HG03196 (cell line): ENCODE data around the gene CTLA4.

Experiments used
- ATAC-seq: cut with Tn5 transposase; IDR thresholded peaks from one replicate; pipeline ENCODE4 v1.9.1; 2021; ENCODE audit not compliant: unreplicated experiment

CTLA4 gene

DNA sequence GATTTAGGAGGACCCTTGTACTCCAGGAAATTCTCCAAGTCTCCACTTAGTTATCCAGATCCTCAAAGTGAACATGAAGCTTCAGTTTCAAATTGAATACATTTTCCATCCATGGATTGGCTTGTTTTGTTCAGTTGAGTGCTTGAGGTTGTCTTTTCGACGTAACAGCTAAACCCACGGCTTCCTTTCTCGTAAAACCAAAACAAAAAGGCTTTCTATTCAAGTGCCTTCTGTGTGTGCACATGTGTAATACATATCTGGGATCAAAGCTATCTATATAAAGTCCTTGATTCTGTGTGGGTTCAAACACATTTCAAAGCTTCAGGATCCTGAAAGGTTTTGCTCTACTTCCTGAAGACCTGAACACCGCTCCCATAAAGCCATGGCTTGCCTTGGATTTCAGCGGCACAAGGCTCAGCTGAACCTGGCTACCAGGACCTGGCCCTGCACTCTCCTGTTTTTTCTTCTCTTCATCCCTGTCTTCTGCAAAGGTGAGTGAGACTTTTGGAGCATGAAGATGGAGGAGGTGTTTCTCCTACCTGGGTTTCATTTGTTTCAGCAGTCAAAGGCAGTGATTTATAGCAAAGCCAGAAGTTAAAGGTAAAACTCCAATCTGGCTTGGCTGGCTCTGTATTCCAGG, at the start of gene CTLA4:
TSS of gene CTLA4 (plus strand) at position 211 of the 640 bp plus-strand sequence. CDS start at position 383, 172 bp downstream.
- no peak for ATAC-seq

DNA sequence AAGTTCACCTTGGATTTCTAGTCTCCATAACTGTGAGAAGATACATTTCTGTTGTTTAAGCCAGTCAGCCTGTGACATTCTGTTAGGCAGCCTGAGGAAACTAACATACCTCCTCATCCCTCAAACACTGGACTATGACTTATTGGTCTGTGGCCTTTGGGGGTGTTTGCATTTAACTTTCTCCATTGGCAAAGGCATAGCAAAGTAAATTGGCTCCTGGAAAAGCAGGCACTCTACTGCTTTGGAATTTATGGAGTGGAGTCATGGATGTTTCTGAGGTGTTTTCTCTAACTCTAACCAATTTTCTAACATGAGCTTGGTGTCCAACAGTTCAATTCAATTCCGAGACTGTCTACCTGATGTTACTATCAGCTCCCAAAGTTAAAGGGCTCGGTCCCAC, 48.9 kb upstream of the CTLA4 start:
- ATAC-seq = no peak

DNA sequence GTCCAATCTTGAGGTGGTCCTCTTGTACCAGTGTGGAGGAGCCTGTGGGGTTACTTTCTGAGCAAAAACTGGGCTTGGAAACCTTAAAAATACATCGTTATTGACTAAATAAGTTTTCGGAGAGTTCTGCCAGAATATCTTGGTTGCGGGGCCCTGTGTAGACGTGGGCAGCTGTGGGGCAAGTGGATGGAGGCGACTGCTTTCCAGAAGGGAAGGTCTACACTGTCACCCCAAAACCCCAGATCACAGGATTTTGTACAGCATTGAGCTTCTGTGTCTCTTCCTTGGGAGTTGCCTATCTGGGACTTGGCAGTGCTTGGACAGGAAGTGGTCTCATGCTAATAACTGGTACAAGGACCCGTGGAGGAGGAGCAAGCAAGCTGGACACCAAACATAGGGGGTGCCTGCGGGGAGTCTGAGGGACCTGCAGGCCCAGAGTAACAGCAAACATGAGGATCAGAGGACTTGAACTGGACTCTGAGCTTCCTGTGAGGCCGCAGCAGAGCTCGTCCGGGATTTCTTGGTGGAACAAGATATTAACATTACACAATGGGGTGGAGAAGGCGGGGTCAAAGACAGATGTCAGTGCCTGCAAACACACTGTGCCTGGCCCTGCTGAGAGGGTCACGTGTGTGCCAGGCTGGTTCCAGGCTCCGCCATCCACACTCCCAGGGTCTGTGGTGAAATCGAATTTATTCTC, 48.0 kb upstream of the CTLA4 start:
- ATAC-seq = no peak

DNA sequence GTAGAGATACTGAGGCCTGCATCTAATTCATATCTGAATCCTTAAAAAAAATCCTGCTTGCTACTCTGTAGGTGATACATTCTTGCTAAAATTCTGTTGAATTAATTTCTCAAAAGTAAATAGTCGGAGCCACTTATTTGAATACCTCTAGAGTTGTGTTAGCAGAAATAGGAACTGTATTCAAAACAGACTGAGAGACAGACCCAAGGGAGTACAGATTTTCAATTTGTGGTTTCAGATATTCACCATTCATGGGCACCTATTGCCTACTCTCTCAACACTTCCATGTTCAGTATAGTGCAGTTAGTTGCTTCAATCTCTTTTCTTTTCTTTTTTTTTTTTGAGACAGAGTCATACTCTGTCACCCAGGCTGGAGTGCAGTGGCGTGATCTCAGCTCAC, 46.6 kb upstream of the CTLA4 start:
- peak; percentile 92 for ATAC-seq

DNA sequence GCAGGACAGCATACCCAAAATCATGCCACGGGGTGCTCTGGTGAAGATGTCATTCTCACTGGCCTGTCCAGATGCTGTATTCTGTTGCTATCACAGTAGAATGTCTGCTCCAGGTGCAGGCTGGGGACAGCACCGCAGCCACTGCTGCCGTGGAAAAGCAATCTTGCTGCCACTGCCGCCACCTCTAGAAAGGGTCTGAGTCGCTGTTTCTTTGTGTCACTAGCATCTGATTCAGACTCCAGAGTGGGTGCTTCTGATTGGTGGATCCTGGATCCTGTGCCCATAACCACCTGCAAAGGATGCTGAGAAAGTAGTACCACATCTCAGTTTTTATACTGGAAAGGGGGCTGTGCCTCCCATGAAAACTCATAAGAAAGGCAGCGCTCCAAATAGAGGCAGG, 45.3 kb upstream of the CTLA4 start:
- ATAC-seq = no peak

DNA sequence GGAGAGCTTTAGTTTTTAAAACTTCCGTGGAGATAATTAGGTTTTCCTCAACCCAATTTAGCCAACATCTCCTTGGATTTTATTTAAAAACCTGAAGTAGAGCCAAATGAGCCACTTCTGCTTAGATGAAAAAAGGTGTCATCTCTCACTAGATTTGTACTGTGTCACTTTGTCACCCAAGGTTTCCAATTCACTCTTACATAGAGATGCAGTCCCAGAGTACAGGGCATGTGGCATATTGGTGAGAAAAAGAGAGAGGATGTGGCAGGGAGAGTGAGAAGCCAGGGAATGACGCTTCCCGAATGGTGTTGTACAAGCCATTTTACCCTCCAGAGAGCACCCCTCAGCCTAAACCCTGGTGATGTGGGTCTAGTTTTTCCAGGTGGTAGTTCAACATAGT, 44.4 kb upstream of the CTLA4 start:
- ATAC-seq = no peak

DNA sequence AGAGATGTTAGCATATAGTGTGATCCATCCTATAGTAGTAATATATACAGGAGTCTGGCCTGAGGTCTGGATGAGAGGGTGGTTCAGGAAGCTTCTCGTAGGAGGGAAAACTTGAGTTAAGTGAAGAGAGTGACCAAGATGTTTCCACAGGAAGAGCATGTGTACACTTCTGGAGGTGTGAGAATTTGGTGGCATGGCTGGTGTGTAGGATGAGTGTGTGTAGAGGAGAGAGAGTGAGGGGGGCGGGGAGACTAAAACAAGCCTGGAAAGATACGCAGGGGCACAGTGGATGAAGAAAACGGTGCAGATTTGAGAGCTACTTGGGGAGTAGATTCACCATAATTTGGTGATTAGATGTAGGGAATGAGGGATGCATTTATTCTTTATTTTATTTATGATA, 43.5 kb upstream of the CTLA4 start:
- no peak for ATAC-seq

DNA sequence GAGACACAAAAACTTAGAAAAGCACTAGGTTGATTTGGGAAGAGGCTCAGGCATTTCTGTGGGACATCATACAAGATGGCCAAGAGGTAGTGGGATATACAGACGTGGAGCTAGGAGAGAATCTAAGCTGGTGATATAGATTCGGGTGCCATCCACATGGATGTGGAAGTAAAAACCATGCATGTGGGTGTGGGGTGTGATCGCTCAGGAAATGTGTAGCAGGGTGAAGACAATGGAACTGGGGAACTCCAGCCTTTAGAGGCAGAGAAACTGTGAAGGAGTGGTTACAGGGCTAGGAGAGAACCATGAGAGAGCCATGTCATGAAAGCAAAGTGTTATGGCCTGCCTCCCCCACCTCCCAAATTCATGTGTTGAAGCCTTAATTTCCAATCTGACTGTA, 43.0 kb upstream of the CTLA4 start:
- no peak for ATAC-seq

DNA sequence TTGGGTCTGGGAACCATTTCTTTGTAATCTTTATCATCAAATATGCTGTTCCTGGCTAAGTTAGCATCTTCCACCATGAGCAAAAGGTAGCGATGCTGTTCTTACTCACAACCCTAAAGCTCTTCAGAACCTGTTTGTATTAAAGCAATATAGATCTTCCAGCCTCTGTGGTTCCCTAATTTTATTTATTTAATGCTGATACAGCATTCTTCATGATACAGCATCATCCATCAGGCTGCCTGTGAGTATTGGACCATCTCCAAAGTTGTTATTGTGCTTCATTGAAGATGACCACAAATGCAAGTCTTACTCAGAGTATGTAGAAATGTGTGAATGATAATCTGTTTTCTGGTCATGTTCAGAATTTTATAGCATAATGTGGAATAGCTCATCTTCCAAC, 40.9 kb upstream of the CTLA4 start:
- ATAC-seq = no peak

DNA sequence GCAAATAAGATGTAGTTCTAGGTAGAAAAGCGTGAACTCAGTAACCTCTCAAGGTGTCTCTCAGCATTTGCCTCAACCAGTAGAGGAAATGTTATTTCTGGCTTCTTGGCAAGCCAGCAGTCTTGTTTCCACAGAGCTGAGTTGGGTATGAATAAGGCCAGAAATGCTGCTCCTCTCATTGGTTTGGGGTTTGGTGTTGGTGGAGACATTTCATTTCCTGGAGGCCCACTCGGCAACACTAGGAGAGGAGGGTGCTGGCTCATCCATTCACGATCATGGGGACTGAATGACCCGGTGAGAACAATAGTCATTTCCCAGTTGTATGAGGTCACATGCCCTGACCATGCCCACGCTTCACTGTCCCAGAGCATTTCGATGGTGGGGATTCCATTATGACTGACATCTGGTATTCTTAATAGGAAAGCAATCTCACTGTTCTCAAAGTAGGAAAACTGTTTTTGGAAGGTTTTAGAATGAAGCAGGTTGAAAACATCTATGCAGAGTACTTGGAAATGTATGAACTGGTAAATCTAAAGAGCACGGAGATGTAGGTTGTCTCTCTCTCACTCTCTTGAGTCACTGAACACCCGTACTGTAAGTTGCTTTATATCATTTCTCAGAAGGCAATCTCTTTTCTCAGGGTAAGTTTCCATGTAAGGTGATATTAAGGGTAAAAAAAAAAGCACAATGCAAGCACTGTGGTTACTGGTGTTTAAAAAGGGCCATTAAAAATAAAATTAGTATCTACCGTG, 37.1 kb upstream of the CTLA4 start:
- ATAC-seq = no peak

DNA sequence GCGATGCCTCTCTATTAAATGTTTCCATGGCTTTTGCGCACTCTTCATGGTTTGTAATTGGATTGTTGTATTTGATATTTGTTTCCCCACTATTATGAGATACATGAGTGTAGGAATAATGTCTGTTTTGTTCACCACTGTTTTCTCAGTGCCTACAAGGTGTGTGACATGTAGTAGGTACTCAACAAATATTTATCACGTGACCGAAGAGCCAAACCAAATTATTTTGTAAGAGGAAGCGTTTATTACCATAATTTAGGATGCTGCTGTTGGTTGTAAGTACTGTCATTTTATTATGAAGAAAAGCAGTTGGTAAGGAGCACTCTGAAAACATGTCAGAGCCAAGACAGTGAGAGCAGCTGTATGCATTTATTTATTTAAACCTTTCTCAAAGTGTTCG, 32.2 kb upstream of the CTLA4 start:
- ATAC-seq = no peak

DNA sequence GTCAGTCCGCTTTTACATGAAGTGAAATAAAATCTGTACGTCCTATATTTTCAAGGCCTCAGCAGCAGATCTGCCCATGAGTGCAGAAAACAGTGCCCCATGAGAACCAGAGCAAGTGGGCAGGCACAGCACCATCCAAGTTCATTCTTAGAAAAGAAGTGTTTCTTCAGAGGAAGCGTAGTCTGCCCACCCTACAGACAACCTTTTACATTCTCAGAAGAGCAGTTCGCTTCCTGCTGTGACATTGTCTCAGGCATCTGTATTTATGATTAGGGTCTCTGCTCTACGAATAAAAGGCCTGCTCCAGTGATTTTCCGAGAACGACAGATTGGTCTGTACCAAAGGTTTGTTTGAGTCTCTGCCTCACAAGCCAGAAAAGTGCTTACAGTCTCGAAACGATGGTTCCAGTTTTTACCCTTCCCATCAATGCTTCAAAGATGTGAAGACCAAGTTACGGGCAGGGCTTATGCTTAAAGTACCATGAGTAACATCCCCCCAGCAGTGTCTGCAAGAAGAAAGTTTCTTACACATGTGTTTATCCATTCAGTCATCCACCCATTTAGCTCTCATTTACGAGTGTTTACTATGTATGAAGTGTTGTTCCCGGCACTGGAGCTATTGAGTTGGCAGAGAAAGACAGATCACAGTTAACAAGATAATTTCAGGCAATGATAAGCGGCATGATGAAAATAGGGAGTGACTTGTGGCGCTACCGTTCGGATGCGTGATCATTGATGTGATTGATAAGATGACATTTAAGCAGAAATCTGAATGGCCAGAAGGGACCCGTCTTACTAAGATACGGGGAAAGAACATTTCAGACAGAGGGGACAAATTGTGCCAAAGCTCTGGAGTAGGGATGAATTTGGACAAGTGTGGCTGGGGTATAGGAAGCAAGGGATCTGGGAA, 31.4 kb upstream of the CTLA4 start:
- no peak for ATAC-seq

DNA sequence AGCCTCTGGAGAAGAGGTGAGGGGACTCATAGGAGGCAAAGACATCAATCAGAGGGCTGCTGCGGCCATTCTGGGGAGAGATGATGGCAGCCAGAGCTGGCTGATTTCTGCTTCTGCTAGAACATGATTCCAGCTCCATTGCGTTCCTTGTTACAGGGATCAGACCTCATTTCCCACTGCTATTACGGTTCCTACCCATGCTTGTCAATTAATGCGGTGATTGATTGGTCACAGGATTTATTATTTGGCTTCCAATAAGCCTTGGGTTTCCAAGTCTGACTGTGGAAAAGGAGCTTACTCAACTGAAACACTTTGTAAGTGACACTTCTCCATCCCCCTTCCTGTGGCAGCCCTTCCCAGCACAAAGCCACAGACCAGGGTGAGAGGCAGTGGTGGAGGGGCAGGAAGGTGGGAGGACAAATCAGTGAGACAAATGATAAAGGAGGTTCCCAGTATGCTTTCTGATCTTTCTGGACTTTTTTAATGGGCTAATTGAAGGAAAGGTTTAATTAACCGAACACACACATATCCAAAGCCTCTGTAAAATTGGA, 26.8 kb upstream of the CTLA4 start:
- no peak for ATAC-seq

DNA sequence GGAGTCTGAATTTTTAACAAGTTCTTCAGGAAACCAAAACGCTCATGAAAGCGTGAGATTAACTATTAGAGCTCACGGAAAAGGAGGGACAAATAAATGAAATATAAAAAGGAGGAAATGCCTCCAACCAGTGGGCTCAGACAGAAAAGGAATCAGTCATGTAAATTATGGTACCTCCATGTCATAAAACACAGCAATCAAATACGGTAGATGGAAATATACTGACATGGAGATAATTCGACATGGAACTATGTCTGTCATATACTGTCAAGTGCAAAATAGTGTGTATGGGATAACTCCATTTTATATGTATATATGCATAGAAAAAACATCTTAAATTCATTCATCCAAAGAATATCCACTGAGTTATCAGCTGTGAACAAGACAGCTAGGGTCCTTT, 25.9 kb upstream of the CTLA4 start:
- ATAC-seq = no peak

DNA sequence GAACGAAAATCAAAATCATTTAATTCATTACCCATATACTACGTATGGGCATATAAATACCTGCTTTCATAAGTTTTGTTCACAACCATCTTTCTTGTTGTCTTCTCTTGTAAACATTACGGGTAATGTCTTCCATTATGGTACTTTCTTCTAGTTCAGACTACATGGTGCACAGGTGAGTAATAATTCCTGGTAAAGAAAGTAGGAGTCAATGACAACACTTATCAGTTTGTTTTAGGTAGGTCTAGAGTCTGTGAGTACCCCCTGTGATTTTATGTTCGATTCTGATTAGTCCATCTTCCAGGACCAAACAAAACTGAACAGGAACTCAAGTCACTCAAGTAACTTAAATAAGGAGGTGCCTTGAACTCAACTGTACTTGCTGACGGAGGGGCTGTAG, 25.2 kb upstream of the CTLA4 start:
- no peak for ATAC-seq

DNA sequence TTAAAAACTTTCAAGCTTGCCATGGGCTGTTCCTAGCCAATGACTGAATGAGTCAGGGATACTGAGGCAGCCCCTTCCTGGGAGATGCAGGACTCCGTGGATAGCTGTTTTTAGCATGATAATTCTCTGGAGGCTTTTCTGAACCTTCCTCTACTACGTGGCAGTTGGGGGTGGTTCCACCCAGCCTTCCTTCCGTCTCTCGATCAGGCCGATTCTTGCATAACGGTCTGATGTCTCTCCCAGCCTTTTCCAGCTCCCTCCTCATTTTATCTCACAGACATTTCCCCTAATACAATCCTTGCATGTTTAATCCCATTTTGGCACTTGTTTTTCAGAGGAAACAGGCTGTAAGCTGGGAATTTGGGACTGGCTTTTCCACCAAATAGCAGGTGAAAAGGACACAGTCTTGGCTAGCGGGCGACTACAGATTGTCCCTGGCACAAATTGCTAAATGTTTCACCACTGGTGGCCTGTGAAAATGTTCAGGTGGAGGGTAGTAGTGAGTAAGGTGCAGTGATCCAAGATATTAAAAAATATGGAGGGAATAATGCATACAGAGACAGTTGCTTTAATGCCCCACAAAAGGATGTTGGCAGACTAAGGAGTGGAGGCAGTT, 21.0 kb upstream of the CTLA4 start:
- ATAC-seq = no peak

DNA sequence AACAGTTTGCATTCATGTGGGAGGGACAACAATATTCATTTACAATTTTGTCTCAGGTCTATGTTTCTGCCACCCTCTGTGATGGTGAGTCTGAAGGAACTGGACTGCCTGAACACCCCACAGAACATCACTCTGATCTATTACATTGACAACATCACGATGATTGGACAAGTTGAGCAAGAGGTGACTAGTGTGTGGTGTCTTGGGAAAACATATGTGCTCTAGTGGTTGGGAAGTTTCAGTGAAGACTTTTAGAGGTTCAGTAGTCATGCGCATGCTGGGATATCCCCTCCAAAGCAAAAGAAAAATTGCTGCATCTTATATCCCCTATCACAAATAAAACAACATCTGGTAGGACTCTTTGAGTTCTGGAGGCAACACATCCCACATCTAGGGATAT, 18.6 kb upstream of the CTLA4 start:
- ATAC-seq = no peak

DNA sequence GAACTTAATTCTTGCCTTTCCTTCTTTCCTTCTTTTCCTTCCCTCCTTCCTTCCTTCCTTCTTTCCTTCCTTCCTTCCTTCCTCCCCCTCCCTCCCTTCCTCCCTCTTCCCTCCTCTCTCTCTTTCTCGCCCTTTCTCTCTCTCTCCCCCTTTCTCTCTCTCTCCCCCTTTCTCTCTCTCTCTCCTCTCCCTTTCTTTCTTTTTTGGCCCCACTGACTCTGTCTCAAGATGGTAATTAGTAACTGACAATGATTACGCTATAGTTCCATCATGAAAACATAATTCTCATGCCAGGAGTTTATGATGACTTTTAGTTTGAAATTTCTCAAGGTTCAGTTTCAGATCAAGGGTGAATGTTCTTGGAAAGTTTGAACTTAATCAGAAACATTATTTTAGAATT, 14.8 kb upstream of the CTLA4 start:
- ATAC-seq = no peak

DNA sequence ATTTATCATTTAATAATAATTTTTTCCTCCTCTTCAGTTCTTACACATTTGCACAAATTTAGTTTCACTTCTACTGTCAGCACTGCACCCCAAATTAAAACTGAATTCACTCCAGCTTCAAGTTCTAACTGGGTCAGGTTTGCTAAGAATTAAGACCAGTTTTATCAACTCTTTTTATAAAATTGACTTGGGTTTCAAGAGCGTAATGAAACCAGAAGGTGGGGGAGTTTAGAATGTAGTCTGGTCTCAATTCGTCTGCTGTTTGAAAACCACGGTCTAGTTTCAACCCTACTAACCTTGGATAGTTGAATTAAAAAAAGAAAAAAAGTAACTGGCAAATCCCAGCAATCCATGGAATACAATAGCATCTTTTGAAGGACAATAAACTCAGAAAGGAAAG, 14.3 kb upstream of the CTLA4 start:
- ATAC-seq = no peak

DNA sequence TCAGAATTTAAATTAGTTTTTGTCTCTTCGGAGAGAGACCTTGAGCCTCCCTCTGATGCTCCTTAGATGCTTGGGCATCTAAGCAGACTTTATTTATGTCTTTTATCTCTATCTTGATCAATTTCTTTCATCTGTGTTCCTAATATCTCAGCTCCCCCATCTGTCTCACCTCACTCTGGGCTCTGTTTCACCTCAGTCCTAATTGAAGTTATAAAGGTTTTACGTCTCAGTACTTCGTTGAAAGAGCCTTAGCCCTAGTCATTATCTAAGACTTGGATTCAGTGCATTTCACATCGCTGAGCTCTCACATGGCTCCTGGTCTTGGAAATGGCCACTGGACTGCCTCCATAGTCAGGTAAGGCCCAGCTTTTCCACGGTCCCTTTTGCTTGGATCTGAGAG, 13.8 kb upstream of the CTLA4 start:
- ATAC-seq = no peak

DNA sequence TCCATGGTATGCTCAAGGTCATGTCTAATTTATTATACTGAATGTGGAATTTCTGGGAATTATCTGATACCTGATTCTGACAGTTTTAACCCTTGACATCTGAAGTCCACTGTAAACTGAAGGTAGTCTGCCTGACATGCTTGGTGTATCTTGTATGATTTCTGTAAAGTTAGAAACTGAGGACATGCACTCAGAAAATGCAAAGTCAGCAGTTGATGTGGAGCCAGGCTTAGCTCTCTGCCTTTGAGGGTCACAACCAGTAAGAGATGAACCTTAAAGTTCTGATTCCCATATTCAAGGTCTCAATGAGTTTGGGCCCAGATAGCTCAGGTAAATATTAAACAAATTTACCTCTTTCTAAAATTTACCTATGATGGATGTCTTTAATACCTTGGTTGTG, 12.3 kb upstream of the CTLA4 start:
- no peak for ATAC-seq
